Skeletal muscle satellite cell (primary cell): ENCODE results near the gene MBD5. TPM values are rescaled to one million over a fixed set of nuclear protein-coding genes. Genes with fewer than 3 reads are reported as not detected.
A peak's percentile ranks its signal among the peaks of the same experiment; 100 is the strongest.
"Not testable (repeated sequence)": the region's sequence is repeated elsewhere in the genome, so short reads cannot be mapped to it uniquely, and the experiment has no call there.

Experiments
- H3K27me3 ChIP-seq: 2 replicates; pipeline ENCODE4 v1.7.0; 2013; ENCODE audit warnings: low read length; ENCODE audit not compliant: control insufficient read depth, insufficient read depth
- H3K36me3 ChIP-seq: 2 replicates; pipeline ENCODE4 v1.7.0; 2013; ENCODE audit warnings: mild to moderate bottlenecking, control low read depth, low read length; ENCODE audit not compliant: insufficient read depth
- H3K4me1 ChIP-seq: 2 replicates; pipeline ENCODE4 v1.7.0; 2013; ENCODE audit warnings: low read length; ENCODE audit not compliant: control insufficient read depth, insufficient read depth
- H3K4me2 ChIP-seq: 2 replicates; pipeline ENCODE4 v1.7.0; 2013; ENCODE audit warnings: mild to moderate bottlenecking, low read length
- H3K4me3 ChIP-seq: 2 replicates; pipeline ENCODE4 v1.7.0; 2013; ENCODE audit warnings: low read length
- H3K9ac ChIP-seq: 2 replicates; pipeline ENCODE4 v1.7.0; 2013; ENCODE audit warnings: mild to moderate bottlenecking, low read depth, low read length, moderate library complexity
- H3K9me3 ChIP-seq: replicated peaks from 2 replicates; pipeline ENCODE4 v1.7.0; 2013; ENCODE audit warnings: mild to moderate bottlenecking, control low read depth, low read length
- total RNA-seq: library from RNA; depleted of rRNA; stranded (reverse); fragments of >200 nt; gene quantifications from 2 replicates; pipeline ENCODE4 v1.2.3, GENCODE V29; 2012; rRNA removed

The MBD5 gene
- total RNA-seq: 14.0 and 24.6 TPM in 2 replicates

DNA sequence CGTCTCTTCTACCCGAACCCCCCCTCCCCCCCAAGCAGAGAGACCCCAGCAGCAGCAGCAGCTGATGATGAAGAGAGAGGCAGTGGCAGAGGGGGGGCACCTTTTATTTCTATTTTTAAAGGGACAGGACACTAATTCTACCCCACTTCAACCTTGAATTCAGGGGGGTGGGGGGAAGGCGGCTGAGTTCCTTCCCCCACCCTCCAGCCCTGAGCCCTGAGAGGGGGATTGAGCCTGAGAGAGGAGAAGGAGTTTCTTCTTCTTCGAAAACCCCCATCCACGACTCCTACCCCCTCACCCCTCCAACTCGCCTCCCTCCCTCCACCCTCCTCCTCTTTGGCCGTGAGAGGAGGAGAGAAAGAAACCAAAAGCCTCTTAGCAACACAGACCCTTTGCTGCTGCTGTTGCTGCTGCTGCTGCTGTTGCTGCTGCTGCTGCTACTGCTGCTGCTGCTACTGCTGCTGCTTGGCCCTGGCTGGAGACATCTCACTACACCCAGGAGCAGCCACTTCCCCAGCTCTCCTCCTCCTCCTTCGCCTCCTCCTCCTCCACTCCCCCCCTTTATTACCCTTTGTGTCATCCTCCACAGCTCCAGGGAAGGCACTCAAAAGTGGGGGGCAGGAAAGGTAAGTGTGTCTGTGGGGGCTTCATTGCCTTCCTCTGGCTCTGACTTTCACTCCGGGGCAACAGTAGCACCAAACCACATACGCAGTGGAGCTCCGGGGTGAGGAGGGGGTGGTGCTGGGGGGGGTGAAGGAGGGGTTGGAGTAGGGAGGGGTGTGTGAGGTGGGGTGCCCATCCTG, at the start of gene MBD5:
Gene MBD5, plus strand, starts transcription at position 33 of the 803 bp plus-strand sequence.
- H3K9me3 ChIP-seq: no peaks in the 10 kb centered on the region
- peak within 1 kb of the TSS; percentile 93 for H3K4me3 ChIP-seq
- peaks cover 26% of the 10 kb centered on the region for H3K4me1 ChIP-seq
- H3K9ac ChIP-seq: peak within 1 kb of the TSS; percentile 90
- peak within 1 kb of the TSS; percentile 92 for H3K4me2 ChIP-seq
- H3K36me3 ChIP-seq: no peaks in the 10 kb centered on the region
- H3K27me3 ChIP-seq: no peaks in the 10 kb centered on the region

DNA sequence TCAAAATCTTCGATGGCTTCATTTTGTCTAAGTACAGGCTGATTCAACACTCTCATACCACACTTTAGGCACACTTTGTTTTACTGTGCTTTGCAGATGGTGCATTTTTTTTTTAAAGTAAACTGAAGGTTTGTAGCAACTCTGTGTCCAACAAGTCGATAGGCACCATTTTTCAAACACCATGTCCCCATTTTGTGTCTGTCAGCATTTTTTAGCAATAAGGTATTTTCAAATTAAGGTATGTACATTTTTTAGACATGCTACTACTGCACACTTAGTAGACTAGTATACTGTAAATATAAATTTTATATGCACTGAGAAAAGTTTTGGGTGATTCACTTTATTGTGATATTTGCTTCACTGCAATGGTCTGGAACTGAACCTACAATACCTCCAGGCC, 44.8 kb upstream of the MBD5 start:
- Histone ChIP-seq H3K4me2 (no peak overlapping the region), H3K4me3 (no peak overlapping the region), H3K36me3 (peaks cover 4% of the 10 kb centered on the region), H3K9ac (no peak overlapping the region), H3K4me1 (peaks cover 7% of the 10 kb centered on the region), H3K9me3 (no peaks in the 10 kb centered on the region), H3K27me3 (no peaks in the 10 kb centered on the region)

GRCh38 chr2:147977679-147978078, 43.2 kb upstream of the MBD5 start:
- Histone ChIP-seq H3K4me1 (peaks cover 7% of the 10 kb centered on the region), H3K4me3 (no peak overlapping the region)

GRCh38 chr2:147980940-147981528, 39.9 kb upstream of the MBD5 start:
- H3K4me1 ChIP-seq: peaks cover 7% of the 10 kb centered on the region
- no peaks in the 10 kb centered on the region for H3K9me3 ChIP-seq
- H3K4me3 ChIP-seq: no peak overlapping the region
- H3K4me2 ChIP-seq: no peak overlapping the region
- no peaks in the 10 kb centered on the region for H3K36me3 ChIP-seq
- no peak overlapping the region for H3K9ac ChIP-seq
- H3K27me3 ChIP-seq: no peaks in the 10 kb centered on the region

More at GRCh38 chr2:147977679-147978078, 43.2 kb upstream of the MBD5 start:
- Histone ChIP-seq H3K9me3 (no peaks in the 10 kb centered on the region), H3K4me2 (no peak overlapping the region), H3K9ac (no peak overlapping the region), H3K36me3 (peaks cover 3% of the 10 kb centered on the region), H3K27me3 (no peaks in the 10 kb centered on the region)

- H3K4me2 ChIP-seq: no peak overlapping the region
- no peaks in the 10 kb centered on the region for H3K9me3 ChIP-seq
- H3K4me3 ChIP-seq: no peak overlapping the region
- no peaks in the 10 kb centered on the region for H3K27me3 ChIP-seq
- no peaks in the 10 kb centered on the region for H3K36me3 ChIP-seq
- no peaks in the 10 kb centered on the region for H3K4me1 ChIP-seq
- H3K9ac ChIP-seq: no peak overlapping the region
Measured at GRCh38 chr2:147989102-147989501, 31.8 kb upstream of the MBD5 start.

GRCh38 chr2:147989809-147990403, 31.0 kb upstream of the MBD5 start:
- Histone ChIP-seq H3K9ac (no peak overlapping the region), H3K9me3 (no peaks in the 10 kb centered on the region), H3K4me2 (no peak overlapping the region), H3K4me1 (no peaks in the 10 kb centered on the region), H3K27me3 (no peaks in the 10 kb centered on the region), H3K36me3 (no peaks in the 10 kb centered on the region), H3K4me3 (no peak overlapping the region)

GRCh38 chr2:147994965-147995364, 25.9 kb upstream of the MBD5 start:
- not testable (repeated sequence) for H3K4me1 ChIP-seq, H3K36me3 ChIP-seq, H3K9me3 ChIP-seq

GRCh38 chr2:147996828-147997227, 24.1 kb upstream of the MBD5 start:
- no peaks in the 10 kb centered on the region for H3K36me3 ChIP-seq
- no peaks in the 10 kb centered on the region for H3K27me3 ChIP-seq
- H3K9me3 ChIP-seq: no peaks in the 10 kb centered on the region
- H3K4me2 ChIP-seq: no peak overlapping the region
- H3K9ac ChIP-seq: no peak overlapping the region
- H3K4me3 ChIP-seq: no peak overlapping the region
- no peaks in the 10 kb centered on the region for H3K4me1 ChIP-seq

More at GRCh38 chr2:147994965-147995364, 25.9 kb upstream of the MBD5 start:
- not testable (repeated sequence) for H3K9ac ChIP-seq, H3K4me3 ChIP-seq, H3K4me2 ChIP-seq, H3K27me3 ChIP-seq

- H3K36me3 ChIP-seq: no peaks in the 10 kb centered on the region
- H3K9ac ChIP-seq: no peak overlapping the region
- no peaks in the 10 kb centered on the region for H3K4me1 ChIP-seq
- H3K4me3 ChIP-seq: no peak overlapping the region
- H3K9me3 ChIP-seq: no peaks in the 10 kb centered on the region
- no peaks in the 10 kb centered on the region for H3K27me3 ChIP-seq
- H3K4me2 ChIP-seq: no peak overlapping the region
Measured at GRCh38 chr2:147998203-147998602, 22.7 kb upstream of the MBD5 start.

DNA sequence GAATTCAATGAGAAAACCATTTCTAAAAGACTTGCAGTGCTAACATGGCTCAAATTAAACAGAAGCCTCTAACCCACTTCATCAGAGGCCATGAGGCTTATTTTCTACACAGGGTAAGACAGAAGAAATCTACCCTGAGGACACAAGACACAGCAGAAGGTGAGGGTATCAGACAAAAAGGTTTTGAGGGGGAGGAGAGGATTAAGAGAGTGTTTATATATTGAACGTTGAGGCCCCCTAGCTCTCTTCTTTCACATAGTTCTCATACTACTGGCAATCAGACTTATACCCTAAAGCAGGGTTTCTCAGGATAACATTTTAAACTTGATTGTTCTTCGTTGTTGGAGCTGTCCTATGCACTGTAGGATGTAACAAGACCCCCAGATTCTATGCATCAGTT, 21.8 kb upstream of the MBD5 start:
- no peak overlapping the region for H3K4me2 ChIP-seq

DNA sequence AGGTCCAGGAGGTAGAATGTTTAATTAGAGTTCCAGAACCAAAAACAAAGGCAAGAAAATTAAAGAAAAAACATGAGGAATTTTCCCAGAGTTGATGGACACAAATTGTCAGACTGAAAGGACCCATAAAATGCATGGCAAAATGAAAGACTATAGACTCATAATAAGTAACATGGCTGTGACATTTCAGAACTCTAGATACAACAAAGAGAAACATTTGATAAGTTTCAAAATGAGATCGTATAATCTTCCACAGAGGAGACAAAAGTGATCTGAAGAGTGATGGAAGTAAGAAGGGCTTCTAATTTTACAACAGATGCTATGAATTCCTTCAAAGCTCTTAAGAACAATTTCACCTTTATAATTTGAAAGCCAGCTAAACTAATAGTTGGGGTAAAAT, 20.8 kb upstream of the MBD5 start:
- no peaks in the 10 kb centered on the region for H3K4me1 ChIP-seq
- no peaks in the 10 kb centered on the region for H3K27me3 ChIP-seq
- no peaks in the 10 kb centered on the region for H3K36me3 ChIP-seq
- no peaks in the 10 kb centered on the region for H3K9me3 ChIP-seq
- H3K4me3 ChIP-seq: no peak overlapping the region
- H3K4me2 ChIP-seq: no peak overlapping the region
- no peak overlapping the region for H3K9ac ChIP-seq

More for the DNA sequence above, 21.8 kb upstream of the MBD5 start:
- no peak overlapping the region for H3K9ac ChIP-seq
- no peaks in the 10 kb centered on the region for H3K27me3 ChIP-seq
- H3K4me3 ChIP-seq: no peak overlapping the region
- H3K9me3 ChIP-seq: no peaks in the 10 kb centered on the region
- no peaks in the 10 kb centered on the region for H3K36me3 ChIP-seq
- H3K4me1 ChIP-seq: no peaks in the 10 kb centered on the region
